ENCODE results near the gene VPS35. TPM values are rescaled to one million over a fixed set of nuclear protein-coding genes. Genes with fewer than 3 reads are reported as not detected.

Gene VPS35
- total and polyA plus RNA-seq, 2 of the 13 experiments (the other 11 are each of a cell fraction or from before 2014, with no cell fraction given): 30.7 to 136 TPM

DNA sequence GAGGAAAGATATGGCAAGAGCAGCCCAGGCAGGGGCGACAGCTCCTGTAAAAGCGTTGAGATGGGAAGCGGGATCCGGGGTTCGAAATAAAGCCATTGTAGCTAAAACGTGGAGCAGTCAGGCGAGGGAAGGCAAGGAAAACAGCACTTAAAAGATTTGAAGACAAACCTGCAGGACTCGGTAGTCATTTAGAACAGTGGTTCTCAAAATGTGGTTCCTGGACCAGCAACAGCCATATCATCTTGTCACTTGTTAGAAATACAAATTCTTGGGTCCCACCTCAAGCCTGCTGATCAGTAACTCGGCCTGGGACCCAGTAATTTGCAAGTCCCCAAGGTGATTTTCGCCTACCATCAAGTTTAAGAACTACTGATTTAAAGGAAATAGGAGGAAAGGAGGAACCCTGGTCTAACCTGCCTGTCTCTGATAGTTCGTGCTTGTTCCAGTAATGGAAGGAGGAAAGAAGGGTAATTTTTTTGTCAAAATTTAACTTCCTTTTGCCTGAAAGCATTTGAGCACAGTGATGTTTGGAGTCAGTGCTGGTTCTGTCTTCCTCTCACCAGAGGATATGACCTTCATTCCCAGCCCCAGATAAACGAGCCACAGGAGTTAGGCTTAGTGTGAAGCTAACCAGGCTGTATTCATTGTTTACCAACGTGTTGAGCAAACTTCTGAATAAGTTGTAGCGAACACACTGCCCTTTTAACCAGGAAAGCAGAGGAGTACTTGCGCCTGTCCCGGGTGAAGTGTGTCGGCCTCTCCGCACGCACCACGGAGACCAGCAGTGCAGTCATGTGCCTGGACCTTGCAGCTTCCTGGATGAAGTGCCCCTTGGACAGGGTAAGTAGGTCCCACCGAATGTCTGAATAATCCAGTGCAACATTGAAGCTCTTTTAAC lies 1.6 kb upstream of the VPS35 start (continued):
- TF ChIP-seq, protein P1, sequence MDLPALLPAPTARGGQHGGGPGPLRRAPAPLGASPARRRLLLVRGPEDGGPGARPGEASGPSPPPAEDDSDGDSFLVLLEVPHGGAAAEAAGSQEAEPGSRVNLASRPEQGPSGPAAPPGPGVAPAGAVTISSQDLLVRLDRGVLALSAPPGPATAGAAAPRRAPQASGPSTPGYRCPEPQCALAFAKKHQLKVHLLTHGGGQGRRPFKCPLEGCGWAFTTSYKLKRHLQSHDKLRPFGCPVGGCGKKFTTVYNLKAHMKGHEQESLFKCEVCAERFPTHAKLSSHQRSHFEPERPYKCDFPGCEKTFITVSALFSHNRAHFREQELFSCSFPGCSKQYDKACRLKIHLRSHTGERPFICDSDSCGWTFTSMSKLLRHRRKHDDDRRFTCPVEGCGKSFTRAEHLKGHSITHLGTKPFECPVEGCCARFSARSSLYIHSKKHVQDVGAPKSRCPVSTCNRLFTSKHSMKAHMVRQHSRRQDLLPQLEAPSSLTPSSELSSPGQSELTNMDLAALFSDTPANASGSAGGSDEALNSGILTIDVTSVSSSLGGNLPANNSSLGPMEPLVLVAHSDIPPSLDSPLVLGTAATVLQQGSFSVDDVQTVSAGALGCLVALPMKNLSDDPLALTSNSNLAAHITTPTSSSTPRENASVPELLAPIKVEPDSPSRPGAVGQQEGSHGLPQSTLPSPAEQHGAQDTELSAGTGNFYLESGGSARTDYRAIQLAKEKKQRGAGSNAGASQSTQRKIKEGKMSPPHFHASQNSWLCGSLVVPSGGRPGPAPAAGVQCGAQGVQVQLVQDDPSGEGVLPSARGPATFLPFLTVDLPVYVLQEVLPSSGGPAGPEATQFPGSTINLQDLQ (CRISPR knock-in tag; IDR thresholded peaks at IDR 0.05): no peak
- TF ChIP-seq, protein P2, sequence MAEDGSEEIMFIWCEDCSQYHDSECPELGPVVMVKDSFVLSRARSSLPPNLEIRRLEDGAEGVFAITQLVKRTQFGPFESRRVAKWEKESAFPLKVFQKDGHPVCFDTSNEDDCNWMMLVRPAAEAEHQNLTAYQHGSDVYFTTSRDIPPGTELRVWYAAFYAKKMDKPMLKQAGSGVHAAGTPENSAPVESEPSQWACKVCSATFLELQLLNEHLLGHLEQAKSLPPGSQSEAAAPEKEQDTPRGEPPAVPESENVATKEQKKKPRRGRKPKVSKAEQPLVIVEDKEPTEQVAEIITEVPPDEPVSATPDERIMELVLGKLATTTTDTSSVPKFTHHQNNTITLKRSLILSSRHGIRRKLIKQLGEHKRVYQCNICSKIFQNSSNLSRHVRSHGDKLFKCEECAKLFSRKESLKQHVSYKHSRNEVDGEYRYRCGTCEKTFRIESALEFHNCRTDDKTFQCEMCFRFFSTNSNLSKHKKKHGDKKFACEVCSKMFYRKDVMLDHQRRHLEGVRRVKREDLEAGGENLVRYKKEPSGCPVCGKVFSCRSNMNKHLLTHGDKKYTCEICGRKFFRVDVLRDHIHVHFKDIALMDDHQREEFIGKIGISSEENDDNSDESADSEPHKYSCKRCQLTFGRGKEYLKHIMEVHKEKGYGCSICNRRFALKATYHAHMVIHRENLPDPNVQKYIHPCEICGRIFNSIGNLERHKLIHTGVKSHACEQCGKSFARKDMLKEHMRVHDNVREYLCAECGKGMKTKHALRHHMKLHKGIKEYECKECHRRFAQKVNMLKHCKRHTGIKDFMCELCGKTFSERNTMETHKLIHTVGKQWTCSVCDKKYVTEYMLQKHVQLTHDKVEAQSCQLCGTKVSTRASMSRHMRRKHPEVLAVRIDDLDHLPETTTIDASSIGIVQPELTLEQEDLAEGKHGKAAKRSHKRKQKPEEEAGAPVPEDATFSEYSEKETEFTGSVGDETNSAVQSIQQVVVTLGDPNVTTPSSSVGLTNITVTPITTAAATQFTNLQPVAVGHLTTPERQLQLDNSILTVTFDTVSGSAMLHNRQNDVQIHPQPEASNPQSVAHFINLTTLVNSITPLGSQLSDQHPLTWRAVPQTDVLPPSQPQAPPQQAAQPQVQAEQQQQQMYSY (CRISPR knock-in tag; IDR thresholded peaks at IDR 0.05): peak; percentile 86
- TF ChIP-seq, protein P3, sequence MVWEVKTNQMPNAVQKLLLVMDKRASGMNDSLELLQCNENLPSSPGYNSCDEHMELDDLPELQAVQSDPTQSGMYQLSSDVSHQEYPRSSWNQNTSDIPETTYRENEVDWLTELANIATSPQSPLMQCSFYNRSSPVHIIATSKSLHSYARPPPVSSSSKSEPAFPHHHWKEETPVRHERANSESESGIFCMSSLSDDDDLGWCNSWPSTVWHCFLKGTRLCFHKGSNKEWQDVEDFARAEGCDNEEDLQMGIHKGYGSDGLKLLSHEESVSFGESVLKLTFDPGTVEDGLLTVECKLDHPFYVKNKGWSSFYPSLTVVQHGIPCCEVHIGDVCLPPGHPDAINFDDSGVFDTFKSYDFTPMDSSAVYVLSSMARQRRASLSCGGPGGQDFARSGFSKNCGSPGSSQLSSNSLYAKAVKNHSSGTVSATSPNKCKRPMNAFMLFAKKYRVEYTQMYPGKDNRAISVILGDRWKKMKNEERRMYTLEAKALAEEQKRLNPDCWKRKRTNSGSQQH (CRISPR knock-in tag; IDR thresholded peaks at IDR 0.05; ENCODE audit: low read depth): no peak
- TF ChIP-seq RNF2 (conservative IDR thresholded peaks at IDR 0.05; ENCODE audit: low read depth) (no peak), ZFP37 (CRISPR knock-in tag; IDR thresholded peaks at IDR 0.05; ENCODE audit: borderline replicate concordance) (no peak), ZNF749 (CRISPR knock-in tag; IDR thresholded peaks at IDR 0.05; ENCODE audit: borderline replicate concordance) (no peak), FOXM1 (CRISPR knock-in tag; IDR thresholded peaks at IDR 0.05) (no peak), CCAR2 (optimal IDR thresholded peaks at IDR 0.05; ENCODE audit: low read depth, low read length) (no peak), ZSCAN9 (CRISPR knock-in tag; IDR thresholded peaks at IDR 0.05; ENCODE audit: borderline replicate concordance) (peak; percentile 33; the same call in 1 of the 2 replicates), PCBP2 (optimal IDR thresholded peaks at IDR 0.05; ENCODE audit: low read depth, low read length, poor library complexity, severe bottlenecking) (no peak), ZNF432 (CRISPR knock-in tag; IDR thresholded peaks at IDR 0.05; ENCODE audit: borderline replicate concordance) (no peak), CEBPG (CRISPR knock-in tag; IDR thresholded peaks at IDR 0.05) (peak; percentile 73), HNRNPH1 (optimal IDR thresholded peaks at IDR 0.05; ENCODE audit: low read depth, low read length) (no peak), NCOR1 (IDR thresholded peaks at IDR 0.05; ENCODE audit: borderline replicate concordance, low read length) (no peak), ZFP90 (CRISPR knock-in tag; IDR thresholded peaks at IDR 0.05; ENCODE audit: borderline replicate concordance) (no peak), KLF13 (CRISPR knock-in tag; IDR thresholded peaks at IDR 0.05) (no peak)
- TF ChIP-seq, protein P4, sequence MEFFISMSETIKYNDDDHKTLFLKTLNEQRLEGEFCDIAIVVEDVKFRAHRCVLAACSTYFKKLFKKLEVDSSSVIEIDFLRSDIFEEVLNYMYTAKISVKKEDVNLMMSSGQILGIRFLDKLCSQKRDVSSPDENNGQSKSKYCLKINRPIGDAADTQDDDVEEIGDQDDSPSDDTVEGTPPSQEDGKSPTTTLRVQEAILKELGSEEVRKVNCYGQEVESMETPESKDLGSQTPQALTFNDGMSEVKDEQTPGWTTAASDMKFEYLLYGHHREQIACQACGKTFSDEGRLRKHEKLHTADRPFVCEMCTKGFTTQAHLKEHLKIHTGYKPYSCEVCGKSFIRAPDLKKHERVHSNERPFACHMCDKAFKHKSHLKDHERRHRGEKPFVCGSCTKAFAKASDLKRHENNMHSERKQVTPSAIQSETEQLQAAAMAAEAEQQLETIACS (CRISPR knock-in tag; IDR thresholded peaks at IDR 0.05): no peak
- TF ChIP-seq, protein P5, sequence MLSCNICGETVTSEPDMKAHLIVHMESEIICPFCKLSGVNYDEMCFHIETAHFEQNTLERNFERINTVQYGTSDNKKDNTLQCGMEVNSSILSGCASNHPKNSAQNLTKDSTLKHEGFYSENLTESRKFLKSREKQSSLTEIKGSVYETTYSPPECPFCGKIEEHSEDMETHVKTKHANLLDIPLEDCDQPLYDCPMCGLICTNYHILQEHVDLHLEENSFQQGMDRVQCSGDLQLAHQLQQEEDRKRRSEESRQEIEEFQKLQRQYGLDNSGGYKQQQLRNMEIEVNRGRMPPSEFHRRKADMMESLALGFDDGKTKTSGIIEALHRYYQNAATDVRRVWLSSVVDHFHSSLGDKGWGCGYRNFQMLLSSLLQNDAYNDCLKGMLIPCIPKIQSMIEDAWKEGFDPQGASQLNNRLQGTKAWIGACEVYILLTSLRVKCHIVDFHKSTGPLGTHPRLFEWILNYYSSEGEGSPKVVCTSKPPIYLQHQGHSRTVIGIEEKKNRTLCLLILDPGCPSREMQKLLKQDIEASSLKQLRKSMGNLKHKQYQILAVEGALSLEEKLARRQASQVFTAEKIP (CRISPR knock-in tag; IDR thresholded peaks at IDR 0.05; ENCODE audit: borderline replicate concordance): no peak
